NCI-H1105 (cell line): ENCODE data around the gene CFAP54.
"Not testable (repeated sequence)": the region's sequence is repeated elsewhere in the genome, so short reads cannot be mapped to it uniquely, and the experiment has no call there.

Source experiments
- DNase-seq: peaks from one replicate; lab custom pipeline; 2025; lab: John Stamatoyannopoulos, UW

The CFAP54 gene, protein sequence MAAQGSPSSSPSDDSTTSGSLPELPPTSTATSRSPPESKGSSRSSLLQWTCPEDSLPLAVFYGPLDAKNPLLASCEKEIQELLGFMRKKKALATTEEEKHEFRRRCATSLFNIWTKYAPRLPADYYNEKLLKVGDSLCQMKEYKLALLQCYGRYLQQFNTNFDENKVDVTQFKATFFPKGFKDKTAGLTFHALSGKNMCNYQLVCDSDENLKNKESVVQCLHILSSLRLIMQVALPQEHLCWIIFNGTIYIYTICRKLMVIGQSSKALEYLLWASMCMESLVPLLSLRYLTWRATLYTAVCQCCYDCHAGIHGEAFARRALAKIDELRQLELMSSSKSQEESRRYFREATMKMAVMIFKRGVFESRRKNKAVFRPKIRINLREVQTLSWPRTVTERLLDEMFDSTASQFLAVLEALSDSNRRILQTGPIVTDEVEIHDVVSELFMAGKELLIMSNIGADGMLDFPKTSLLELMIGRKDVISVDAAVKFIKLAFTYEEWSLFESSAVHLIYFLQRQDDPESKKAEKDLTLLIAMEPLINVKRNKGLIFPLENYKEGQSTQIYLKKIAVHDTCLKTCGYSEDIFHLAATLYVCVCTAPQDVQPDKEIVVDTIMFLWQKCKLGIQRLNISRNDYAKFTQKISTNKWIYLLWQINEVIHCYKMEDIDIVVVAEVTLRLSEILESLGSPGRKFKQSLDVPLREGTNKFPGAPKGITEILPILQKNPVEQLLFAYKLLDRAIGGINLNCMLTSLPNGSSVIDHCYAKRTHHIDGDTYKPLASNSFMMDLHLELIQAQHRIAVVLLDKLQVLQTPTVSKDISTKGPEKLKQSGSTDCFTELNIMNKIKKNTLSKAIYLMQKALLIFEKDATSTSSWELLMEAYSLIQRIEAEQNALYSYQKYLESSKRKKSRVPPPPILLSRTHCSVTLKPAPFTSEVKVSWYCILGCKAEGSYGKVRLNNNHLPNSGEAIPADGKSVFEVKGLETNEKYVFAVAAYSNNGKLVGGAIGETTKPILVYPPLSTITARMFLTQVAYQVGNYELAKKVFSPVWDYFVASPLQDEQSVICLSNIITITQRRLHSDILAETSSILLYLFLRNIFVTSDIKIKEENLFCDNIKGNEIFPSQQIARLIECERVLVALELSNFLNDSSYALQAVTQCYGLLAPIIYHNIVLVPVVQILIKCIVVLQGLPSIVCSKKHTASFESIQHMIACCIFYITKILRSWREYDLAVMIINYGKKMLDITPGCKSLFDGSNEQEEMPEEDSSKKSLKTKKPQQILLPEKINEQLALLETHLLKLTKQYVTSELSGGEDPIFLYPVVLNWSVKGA (N-terminal part only)

DNA sequence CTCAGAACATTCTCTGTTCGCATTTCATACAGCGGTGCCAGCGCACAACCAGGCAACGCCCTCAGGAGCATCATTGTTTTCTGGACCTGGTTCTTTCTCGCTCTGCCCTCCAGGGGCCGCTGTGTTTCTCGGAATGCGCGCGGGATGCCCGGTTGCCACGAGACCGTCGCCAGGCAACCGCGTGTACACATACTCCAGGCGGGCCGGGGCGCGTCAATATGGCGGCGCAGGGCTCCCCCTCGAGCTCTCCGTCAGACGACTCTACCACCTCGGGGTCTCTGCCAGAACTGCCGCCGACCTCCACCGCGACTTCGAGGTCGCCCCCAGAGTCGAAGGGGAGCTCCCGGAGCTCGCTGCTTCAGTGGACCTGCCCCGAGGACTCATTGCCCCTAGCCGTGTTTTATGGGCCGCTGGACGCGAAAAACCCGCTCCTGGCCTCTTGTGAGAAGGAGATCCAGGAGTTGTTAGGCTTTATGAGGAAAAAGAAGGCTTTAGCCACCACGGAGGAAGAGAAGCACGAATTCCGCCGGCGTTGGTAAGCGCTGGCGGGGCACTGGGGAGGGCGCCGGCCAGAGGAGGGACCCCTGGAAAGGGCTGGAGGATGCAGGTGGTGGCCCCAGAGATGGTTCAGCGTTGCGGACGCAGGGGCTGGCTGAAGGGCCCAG is at the start of gene CFAP54:
Gene CFAP54 (plus strand): TSS at position 186 of the 665 bp plus-strand sequence. CDS start 33 bp downstream, at position 219.
- DNase-seq: peak; percentile 96

DNA sequence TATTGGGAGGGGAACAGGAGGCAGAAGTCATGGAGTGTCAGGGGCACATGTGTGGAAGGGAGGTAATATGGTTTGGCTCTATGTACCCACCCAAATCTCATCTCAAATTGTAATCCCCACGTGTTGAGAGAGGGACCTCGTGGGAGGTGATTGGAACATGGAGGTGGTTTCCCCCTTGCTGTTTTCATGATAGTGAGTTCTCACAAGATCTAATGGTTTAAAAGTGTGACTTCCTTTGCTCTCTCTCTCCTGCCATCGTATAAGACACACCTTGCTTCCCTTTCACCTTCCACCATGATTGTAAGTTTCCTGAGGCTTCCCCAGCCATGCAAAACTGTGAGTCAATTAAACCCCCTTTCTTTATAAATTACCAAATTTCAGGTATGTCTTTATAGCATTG is 47.6 kb upstream of the CFAP54 start:
- no peak for DNase-seq

DNA sequence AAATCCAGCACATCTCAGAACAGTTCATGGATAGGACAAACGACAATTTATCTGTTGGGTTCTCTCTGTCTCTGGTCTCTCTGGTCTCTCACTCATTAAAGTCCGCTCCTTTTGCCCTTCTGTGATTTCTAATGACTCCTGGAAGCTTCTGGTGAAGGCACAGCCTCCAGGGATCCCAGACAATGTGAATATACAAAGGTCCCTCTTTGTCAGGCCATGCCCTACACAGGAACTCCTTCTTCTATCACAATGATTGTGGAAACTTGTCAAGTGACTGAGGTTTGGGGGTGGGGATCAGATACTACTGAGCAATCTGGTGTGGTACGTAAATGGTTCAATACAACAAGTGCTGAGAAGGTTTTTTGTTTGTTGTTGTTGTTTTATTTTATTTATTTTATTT is 46.5 kb upstream of the CFAP54 start:
- no peak for DNase-seq

DNA sequence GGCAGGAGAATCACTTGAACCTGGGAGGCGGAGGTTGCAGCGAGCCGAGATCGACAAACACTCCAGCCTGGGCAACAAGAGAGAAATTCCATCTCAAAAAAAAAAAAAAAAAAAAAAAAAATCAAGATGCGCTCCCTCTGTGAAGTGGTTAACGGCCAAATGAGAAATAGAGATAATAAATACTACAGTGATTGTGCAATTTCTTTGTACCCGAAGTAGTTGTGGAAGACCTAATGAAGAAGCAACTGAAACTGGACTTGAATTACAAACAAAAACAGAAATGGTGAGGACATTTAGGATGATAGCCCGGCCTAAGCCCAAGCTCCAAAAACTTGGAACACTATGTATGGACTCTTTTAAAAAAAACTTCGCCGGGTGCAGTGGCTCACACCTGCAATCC is 45.0 kb upstream of the CFAP54 start:
- DNase-seq: no peak

DNA sequence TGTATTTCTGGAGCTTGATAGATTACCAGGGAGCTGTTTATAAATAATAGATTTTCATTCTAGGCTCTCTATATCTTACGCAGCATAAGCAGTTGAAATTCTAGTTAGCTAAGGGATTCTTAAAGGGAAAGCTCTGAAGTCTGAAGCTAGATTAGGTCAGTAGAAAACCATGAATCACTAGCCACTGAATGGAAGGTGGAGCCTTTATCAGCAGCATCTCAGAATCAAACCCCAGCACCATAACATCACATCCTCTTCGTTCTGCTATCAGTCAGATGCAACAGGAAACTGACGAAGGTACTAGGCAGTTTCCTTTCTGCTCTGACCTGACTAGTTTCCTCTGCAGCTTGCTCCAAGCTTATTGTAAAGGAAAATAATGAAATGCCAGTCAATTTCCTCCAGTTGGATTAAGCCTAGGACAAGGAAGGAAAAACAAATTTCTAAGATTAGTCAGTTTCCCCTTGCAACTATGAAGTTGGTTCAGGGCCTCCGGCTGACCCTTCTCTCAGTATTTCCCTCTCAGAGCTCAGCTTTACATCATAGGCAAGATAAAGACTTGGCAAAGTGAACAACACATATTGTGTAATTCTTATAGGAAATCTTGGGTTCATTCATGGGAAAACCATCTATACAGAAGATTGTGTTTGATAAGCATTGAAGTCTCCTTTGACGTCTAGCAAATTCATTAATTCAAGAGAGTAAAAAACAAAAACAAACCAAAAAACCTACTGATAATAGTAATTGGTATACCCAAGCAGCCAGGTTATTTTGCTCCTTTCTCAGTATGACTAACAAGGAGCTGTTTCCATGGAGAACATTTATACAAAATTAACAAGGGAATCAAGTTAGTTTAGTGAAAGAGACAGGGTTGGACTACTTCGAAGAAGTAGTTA is 43.4 kb upstream of the CFAP54 start:
- DNase-seq: no peak

DNA sequence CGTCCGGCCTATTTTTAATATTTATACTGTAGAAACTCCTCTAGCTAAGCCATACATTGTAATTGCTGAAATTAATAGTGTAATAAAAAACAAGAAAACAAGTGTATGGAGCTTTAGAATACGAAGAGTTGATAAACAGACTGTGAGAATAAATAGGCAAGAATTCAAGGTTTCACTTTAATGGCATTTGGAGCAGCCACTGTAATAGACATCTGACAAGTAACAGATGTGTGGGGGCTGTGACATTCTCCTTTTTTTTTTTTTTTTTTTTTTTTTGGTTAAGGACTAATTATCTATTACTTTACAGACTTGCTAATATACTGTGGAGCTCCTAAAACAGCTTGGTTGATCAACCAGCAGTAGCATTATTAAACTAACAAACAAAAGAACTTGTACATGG is 42.1 kb upstream of the CFAP54 start:
- DNase-seq: no peak

DNA sequence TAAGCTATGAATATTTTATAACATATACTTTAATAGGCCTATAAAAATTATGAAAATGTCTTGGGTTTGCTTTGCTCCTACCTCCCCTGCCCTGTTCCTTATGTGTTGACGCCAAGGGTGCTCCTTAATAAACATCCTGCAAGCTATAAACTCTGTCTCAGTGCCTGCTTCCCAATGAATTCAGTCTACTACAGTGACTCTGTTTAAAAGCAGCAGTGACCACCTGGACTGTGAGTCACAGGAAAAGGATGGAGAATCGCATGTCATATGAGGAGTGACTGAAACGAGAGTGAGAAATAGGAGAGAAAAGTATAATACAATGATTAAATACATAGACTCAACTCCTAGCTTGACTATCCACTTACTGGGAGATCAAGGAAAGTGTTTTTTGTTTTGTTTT is 41.1 kb upstream of the CFAP54 start:
- no peak for DNase-seq

DNA sequence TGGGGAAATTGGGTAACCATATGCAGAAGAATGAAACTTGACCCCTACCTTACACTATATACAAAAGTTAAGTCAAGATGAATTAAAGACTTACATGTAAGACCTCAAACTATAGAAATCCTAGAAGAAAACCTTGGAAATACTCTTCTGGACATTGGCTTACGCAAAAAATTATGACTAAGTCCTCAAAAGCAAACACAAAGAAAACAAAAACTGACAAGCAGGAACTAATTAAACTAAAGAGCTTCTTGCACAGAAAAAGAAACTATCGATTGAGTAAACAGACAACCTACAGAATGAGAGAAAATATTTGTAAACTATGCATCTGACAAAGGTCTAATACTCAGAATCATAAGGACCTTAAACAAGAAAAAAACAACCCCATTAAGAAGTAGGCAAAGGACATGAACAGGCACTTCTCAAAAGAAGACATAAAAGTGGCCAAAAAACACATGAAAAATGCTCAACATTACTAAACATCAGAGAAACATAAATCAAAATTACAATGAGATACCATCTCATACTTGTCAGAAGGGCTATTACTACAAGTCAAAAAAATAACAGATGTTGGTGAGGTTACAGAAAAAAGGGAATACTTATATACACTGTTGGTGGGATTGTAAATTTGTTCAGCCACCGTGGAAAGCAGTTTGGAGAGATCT is 37.0 kb upstream of the CFAP54 start:
- no peak for DNase-seq

DNA sequence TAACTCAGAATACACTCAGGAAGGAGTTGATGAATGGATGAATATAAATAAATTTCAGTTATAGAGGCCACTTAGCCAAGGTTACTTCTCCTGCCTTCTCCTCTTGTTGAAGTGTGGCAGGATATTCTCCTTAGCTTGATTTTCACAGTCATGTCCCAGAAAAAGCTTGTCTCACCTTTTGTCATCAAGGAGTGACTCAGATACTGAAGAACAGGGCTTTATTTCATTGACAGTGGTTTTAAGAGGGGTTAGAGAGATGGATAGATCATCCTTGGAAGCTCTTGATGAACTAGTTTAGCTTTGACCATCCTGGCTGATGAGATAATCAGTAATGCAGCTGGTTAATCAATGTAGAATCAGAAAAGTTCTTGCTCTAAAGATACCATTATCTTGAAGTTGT is 35.0 kb upstream of the CFAP54 start:
- DNase-seq: no peak

DNA sequence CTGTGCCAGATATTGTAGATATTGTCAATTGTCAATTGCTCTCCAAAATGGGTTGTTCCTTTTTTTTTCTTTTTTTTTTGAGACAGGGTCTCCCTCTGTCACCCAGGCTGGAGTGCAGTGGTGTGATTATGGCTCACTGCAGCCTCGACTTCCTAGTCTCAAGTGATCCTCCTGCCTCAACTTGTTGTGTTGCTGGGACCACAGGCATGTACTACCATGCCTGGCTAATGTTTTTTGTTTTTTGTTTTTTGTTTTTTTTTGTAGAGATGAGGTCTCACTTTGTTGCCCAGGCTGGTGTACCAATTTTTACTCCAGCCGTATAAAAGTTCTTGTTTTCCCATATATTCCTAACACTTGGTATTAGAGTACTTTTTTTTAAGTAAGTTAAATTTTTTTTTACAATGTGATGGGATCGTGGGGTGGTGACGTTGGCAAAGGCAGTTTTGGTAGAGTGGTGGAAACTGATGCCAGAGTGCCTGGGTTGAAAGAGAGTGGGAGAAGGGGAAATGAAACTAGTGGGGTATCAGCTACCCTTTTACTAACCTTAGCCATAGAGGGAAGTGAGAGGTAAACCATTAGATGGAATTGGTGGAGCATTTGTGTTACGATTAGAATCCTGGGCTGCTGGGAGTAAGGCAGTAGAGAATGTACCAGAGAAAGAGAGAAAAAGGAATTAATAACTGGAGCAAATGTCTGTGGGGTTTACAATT is 33.0 kb upstream of the CFAP54 start:
- DNase-seq: no peak

DNA sequence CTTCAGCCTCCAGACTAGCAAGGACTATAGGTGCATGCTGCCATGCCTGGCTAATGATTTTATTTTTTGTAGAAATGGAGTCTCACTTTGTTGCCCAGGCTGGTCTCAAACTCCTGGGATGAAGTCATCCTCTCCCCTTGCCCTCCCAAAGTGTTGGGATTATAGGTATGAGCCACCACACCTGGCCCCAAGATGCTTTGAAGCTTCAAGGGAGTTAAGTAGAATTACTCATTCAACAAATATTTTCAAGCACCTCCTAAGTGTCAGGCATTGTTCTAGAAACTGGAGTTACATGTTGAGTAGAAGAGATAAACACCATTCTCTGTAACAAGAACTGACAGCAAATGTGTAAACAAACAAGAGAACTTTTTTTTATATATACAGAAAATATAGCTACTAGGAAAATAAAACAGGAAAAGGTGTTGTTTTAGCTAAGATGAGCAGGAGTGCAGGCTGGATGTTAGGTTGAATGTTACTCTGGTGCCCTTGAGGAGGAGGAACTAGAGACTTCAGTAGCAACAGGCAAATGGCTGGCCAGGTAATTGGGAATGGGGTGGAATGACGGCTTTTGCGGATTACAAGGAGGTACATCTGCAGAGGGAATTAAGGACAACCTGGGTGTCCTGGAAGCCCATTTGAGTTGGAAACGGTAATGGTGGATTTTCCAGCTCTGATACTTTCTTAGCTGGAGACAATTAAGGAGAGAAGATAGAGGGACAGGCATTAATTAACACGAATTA is 32.0 kb upstream of the CFAP54 start:
- no peak for DNase-seq

DNA sequence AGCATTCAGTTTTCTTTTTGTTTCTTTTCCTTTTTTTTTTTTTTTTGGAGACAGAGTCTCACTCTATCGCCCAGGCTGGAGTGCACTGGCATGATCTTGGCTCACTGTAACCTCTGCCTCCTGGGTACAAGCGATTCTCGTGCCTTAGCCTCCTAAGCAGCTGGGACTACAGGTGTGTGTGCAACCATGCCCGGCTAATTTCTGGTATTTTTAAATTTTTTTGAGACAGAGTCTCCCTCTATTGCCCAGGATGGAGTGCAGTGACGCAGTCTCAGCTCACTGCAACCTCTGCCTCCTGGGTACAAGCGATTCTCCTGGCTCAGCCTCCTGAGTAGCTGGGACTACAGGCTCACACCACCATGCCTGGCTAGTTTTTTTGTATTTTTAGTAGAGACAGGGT is 30.1 kb upstream of the CFAP54 start:
- not testable (repeated sequence) for DNase-seq

DNA sequence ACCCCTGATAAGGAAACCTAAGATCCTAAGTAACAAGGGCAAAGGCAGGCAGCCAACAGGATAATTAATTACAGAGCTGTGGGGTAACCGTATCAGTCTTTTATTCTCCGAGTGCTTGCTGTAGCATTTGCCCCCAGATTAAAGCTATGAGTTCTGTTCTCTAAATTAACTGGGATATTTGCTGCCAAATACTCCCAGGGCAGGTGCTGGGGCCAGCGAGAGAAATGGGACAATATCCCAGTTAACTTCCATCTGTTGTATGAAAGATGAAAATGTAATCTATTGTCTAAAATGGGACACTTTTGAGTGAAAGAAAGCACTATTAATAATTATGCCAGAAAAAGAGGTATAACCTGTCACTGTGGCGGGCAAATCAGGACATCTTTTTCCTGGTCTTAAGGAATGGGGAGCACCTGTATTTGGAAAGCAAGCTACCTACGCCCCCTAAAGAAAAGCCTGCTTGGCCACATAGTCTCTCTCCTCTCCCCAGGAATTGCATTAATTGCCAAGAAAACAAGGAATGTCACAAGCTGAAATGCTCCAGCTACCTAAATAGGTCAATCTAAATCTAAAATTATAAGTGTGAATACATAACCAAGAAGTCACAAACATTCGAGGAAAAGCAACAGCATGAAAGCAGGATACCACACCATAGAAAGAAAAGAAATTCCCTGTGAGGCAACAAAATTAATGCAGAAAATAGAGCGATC is 26.7 kb upstream of the CFAP54 start:
- DNase-seq: peak; percentile 62

DNA sequence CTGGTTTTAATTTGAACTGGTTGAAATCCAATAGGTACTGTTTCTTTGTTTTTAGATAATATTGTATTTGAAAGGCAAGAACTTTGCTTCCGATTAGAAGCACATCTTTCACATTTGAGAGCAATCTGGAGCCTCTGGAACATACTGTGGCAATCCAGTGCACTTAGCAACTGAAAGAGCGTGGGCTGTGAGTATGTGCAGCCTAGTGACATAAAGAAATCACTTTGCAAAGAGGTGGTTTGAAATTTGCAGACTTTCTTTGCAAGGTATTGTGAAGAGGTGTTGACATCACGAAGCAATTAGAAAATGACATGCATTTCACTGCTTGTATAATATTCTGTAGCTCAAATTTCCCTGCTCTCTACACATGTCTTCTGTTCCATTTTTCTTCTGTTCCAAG is 23.5 kb upstream of the CFAP54 start:
- no peak for DNase-seq

DNA sequence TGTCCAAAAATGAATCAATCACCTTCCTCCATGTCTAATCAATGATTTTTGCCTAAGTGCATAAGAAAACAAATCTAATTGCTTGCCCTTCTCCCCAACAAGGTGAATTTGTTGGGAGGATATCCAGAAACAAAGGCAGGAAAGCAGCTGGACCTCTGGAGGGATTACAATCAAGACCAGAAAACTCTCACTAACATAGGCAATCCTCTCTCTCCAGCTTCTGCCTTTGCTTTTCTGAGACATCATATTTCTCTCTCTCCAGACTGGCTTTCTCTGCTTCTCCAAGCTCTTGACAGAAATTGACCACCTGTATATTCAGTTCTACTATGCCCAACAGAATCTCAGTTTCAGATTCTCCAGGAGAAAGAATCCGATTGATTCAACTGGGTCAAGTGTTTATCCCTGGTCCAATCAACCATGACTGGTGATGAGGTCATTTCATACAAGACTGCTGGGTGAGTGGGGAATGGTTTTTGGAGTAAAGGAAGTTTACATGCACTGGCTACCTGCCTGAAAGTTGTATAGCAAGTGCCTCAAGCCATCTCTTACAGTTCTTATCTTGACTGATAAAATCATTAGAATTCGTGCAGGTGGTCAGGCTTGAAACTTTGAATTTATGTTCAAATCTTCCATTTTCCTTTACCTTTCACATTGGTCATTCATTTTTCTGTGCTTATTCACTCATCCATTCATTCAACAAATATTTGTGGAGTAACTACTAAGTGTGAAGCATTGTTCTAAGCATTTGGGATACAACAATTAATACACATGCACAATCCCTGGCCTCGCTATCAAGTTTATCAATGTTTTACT is 22.2 kb upstream of the CFAP54 start:
- no peak for DNase-seq

DNA sequence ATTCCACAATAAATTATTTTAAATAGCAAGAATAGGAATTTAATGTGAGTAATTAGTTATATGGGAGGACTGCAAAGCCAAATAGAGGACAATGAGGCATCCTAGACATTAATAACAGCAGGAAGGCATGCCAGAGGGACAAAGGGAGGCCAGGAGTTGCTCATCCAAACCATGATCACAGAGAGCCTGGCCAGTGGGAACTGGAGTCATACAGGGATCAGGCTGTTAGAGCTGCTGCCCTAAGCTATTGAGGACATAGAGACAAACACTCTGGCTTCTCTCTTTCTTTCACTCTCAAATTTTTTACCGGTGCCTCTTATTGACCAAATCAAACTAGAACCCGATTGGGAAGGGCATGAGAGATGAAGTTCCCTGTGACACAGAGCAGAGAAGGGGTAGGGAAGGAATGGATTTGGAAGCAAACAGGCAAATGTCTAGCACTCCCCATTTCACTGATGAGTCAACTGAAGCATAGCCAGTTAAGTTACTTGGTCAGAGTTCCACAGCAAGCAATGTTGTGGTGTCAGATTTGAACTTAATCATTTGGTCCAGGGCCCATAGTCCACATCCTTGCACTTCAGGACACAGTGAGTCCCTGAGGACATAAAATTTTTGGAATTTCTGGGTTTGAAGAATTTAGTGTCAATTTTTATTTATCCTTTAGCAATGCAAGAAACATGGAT is 17.9 kb upstream of the CFAP54 start:
- no peak for DNase-seq

DNA sequence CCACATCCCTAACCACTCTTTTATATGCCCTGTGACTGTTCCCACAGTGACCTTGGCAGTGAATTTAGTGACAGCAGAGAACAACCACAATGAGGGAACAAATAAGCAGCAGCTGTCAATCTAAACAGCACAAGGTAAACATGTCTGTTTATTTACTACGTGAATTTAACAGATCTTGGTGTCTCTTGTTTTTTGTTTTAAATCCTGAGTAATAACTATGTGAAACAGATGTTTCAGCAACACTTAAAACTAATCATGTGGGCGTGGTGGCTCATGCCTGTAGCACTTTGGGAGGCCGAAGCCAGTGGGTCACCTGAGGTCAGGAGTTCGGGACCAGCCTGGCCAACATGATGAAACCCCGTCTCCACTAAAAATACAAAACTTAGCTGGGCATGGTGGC is 17.0 kb upstream of the CFAP54 start:
- no peak for DNase-seq
